Lung (tissue), 12 donors: ENCODE data around the gene CNGA1. TPM values are rescaled to one million over a fixed set of nuclear protein-coding genes. Genes with fewer than 3 reads are reported as not detected.

ENCODE experiments used
- ATAC-seq: fragments of 200-7000 bp; cut with Tn5 transposase; one replicate; pipeline ENCODE4 v1.9.1; 2020; ENCODE audit warnings: moderate number of reproducible peaks; ENCODE audit not compliant: insufficient read depth, low FRiP score
- DNase-seq, 3 donors: peaks; one replicate each; pipeline ENCODE4 v3.0.0-alpha.2; 2013 to 2017
- H3K27ac ChIP-seq, 2 donors: one replicate each; pipeline ENCODE4 v1.5.1; 2013; ENCODE audit warnings: mild to moderate bottlenecking in 2 of 2, moderate library complexity in 2 of 2, control low read depth in 1 of 2, inconsistent platforms in 1 of 2, low read depth in 1 of 2, low read length in 1 of 2
- H3K27me3 ChIP-seq, 3 donors: one replicate each; pipeline ENCODE4 v1.5.1; 2013; ENCODE audit warnings: low read length in 2 of 3; ENCODE audit not compliant: control insufficient read depth in 3 of 3, insufficient read depth in 3 of 3
- H3K36me3 ChIP-seq, 4 donors: one replicate each; pipeline ENCODE4 v1.5.1; 2013; ENCODE audit warnings: low read length in 4 of 4, mild to moderate bottlenecking in 1 of 4, moderate library complexity in 1 of 4; ENCODE audit not compliant: control insufficient read depth in 4 of 4, insufficient read depth in 4 of 4
- H3K4me1 ChIP-seq, 5 donors: one replicate each; pipeline ENCODE4 v1.5.1; 2013; ENCODE audit warnings: low read length in 5 of 5, mild to moderate bottlenecking in 2 of 5, moderate library complexity in 1 of 5; ENCODE audit not compliant: control insufficient read depth in 5 of 5, insufficient read depth in 5 of 5
- H3K4me3 ChIP-seq: one replicate; pipeline ENCODE4 v1.5.1; 2013; ENCODE audit warnings: mild to moderate bottlenecking, control low read depth, moderate library complexity
- H3K9ac ChIP-seq, 2 donors: one replicate each; pipeline ENCODE4 v1.5.1; 2013; ENCODE audit warnings: low read length in 2 of 2, control low read depth in 1 of 2; ENCODE audit not compliant: insufficient read depth in 1 of 2
- H3K9me3 ChIP-seq, 4 donors: one replicate each; pipeline ENCODE4 v1.5.1; 2013; ENCODE audit warnings: low read length in 3 of 4, mild to moderate bottlenecking in 1 of 4, moderate library complexity in 1 of 4; ENCODE audit not compliant: control insufficient read depth in 4 of 4, insufficient read depth in 3 of 4
- WGBS, 2 donors: extraction: QIAGEN DNeasy Blood & Tissue Kit; methylation state at CpG; one replicate each; pipeline ENCODE4 v1.1.7; 2013; 5-methylcytosine and 5-hydroxymethylcytosine counted together
- polyA plus RNA-seq, 2 donors: library from polyadenylated mRNA; stranded (reverse); fragments of 200-250 nt; gene quantifications; one replicate each; pipeline ENCODE4 v1.2.1, GENCODE V29; 2013
- total RNA-seq, 2 donors: library from RNA; depleted of rRNA in 1 of 2; stranded (reverse); fragments of >200 nt in 1 of 2; gene quantifications; one replicate each; pipeline ENCODE4 v1.2.1, GENCODE V29; 2014 to 2021
- TF ChIP-seq, protein P1 (sequence below): IDR thresholded peaks from 2 replicates; pipeline ENCODE4 v1.5.1; 2012; ENCODE audit warnings: mild to moderate bottlenecking; ENCODE audit errors: control extremely low read depth, extremely low read depth
- donor health status: control.
- donor health status: control.
- donor health status: Bipolar disorder and iron deficiency.
- donor health status: healthy.
- donor health status: DM: yes; HTN: yes; CAD: no.

The CNGA1 gene
- total and polyA plus RNA-seq, 4 donors: 0.06 to 0.48 (median 0.14) TPM

DNA sequence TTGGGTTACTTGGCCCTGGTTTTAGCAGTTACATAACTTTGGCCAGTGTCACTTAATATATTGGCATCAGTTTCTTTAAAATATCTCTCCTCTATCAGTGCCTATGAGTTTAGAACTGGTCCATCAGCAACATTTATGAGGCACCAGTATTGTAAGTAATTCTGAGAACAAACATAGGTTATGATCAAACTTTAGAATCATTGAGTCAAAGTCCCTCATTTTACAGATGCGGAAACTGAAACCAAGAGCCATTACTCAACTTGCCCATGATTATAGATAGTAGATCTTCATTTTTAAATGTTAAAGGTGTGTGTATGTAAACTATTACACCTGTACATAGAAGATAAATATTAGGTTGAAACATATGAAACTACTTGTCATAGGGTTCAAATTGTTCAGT is 4.6 kb upstream of the CNGA1 start:
- no peak overlapping the region for H3K27ac ChIP-seq
- H3K36me3 ChIP-seq: no peaks in the 10 kb centered on the region
- TF ChIP-seq, protein P1, sequence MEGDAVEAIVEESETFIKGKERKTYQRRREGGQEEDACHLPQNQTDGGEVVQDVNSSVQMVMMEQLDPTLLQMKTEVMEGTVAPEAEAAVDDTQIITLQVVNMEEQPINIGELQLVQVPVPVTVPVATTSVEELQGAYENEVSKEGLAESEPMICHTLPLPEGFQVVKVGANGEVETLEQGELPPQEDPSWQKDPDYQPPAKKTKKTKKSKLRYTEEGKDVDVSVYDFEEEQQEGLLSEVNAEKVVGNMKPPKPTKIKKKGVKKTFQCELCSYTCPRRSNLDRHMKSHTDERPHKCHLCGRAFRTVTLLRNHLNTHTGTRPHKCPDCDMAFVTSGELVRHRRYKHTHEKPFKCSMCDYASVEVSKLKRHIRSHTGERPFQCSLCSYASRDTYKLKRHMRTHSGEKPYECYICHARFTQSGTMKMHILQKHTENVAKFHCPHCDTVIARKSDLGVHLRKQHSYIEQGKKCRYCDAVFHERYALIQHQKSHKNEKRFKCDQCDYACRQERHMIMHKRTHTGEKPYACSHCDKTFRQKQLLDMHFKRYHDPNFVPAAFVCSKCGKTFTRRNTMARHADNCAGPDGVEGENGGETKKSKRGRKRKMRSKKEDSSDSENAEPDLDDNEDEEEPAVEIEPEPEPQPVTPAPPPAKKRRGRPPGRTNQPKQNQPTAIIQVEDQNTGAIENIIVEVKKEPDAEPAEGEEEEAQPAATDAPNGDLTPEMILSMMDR: no peak
- H3K9me3 ChIP-seq: no peaks in the 10 kb centered on the region
- peaks cover 0 to 8% (median 3%) of the 10 kb centered on the region in 3 donors for H3K27me3 ChIP-seq
- 0 to 47% methylated on average over 1 of the region's 1 CpG for WGBS, 2 donors
- ATAC-seq: no peak
- DNase-seq: no peak
- no peak overlapping the region for H3K4me3 ChIP-seq
- H3K4me1 ChIP-seq: peaks cover 0 to 12% (median 0%) of the 10 kb centered on the region in 5 donors
- H3K9ac ChIP-seq: no peak overlapping the region

DNA sequence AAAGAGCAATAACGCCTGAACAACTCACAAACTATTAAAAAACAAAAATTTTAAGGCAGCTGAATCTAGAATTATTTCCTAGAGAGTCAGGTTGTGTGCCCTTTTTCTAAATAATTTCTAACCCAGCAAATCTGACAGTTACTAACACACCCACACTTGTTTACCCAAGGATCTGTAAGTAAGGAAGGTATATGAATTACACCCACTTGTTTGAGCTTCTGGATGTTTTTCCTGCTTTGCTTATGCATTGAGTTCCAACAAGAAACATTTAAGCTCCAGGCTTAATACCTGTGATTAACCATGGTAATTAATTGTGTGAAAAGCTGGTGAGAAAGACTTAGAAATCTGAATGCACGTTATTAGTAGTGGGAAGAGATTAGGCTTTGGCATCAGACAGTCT is 1.6 kb upstream of the CNGA1 start:
- no peak for ATAC-seq
- Histone ChIP-seq H3K27ac (no peak overlapping the region), H3K4me3 (no peak overlapping the region), H3K27me3 (peaks cover 0 to 8% (median 3%) of the 10 kb centered on the region in 3 donors), H3K36me3 (no peaks in the 10 kb centered on the region), H3K4me1 (peaks cover 0 to 9% (median 0%) of the 10 kb centered on the region in 5 donors), H3K9me3 (peaks cover 0 to 1% (median 0%) of the 10 kb centered on the region in 4 donors), H3K9ac (no peak overlapping the region)
- WGBS, 2 donors: 81 to 87% methylated on average over 2 of the region's 2 CpGs
- TF ChIP-seq, protein P1: no peak
- DNase-seq: no peak

DNA sequence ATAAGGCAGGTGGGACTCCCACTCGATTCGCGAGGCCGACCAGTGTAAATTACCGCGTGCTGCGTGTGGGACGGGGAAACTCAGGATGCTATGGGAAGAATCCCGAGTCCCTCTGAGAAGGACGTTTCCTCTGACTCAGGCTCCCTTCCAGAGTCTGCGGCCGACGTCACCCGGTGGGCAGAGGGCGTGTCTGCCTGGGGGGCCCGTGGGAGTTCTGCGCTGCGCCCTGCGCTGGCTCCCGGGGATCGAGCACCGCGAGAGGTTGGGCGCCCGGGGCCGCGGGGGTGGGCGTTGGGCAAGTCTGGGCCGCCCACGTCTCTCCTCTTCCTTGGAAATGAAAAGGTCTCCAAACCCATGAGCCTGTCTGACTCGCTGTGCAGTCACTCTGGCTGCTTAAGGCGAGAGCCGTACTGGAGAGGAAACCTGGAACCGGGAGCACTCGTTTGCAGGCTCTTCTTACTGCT is 659 bp upstream of the CNGA1 start:
- H3K4me1 ChIP-seq: peaks cover 0 to 9% (median 0%) of the 10 kb centered on the region in 5 donors
- H3K9me3 ChIP-seq: peaks cover 0 to 1% (median 0%) of the 10 kb centered on the region in 4 donors
- H3K4me3 ChIP-seq: peak overlapping the region; percentile 42
- H3K36me3 ChIP-seq: no peaks in the 10 kb centered on the region
- H3K9ac ChIP-seq: peak overlapping the region; percentile 58 to 87
- peak overlapping the region in 1 of 2 donors; percentile 68 for H3K27ac ChIP-seq
- ATAC-seq (peak; percentile 72), DNase-seq (peak; percentile 44 to 74 (median 61))
- WGBS, 2 donors: 1% methylated on average over 35 of the region's 35 CpGs
- peaks cover 0 to 8% (median 3%) of the 10 kb centered on the region in 3 donors for H3K27me3 ChIP-seq
- TF ChIP-seq, protein P1: no peak

DNA sequence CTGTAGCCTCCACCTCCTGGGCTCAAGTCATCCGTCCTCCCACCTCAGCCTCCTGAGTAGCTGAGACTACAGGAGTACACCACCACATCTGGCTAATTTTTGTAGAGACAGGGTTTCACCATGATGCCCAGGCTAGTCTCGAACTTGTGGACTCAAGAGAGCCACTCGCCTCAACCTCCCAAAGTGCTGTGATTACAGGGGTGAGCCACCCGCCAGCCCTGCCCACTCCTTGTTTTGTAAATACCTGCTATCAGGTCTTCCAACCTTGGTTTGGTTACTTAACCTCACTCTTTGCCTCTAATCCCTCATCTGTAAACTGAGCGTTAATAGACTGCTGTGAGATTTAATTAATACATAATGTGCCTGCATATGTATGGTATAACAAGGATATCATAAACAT is 803 bp downstream of the CNGA1 start:
- WGBS, 2 donors: 92 to 93% methylated on average over 5 of the region's 5 CpGs
- ATAC-seq: no peak
- H3K9me3 ChIP-seq: peaks cover 0 to 1% (median 0%) of the 10 kb centered on the region in 4 donors
- H3K4me1 ChIP-seq: peaks cover 0 to 9% (median 0%) of the 10 kb centered on the region in 5 donors
- H3K27ac ChIP-seq: no peak overlapping the region
- TF ChIP-seq, protein P1: no peak
- peaks cover 0 to 8% (median 3%) of the 10 kb centered on the region in 3 donors for H3K27me3 ChIP-seq
- no peak overlapping the region for H3K9ac ChIP-seq
- no peak for DNase-seq
- no peak overlapping the region for H3K4me3 ChIP-seq
- H3K36me3 ChIP-seq: no peaks in the 10 kb centered on the region
